ENCODE data around the gene FKBP2.

- TF ChIP-seq POLR2AphosphoS5 (IDR thresholded peaks at IDR 0.05; ENCODE audit: low read depth, low read length), result no peak
- no peak for TF ChIP-seq POLR2A (IDR thresholded peaks at IDR 0.05; ENCODE audit: low read depth, low read length)
- no peak for TF ChIP-seq PAX5 (IDR thresholded peaks at IDR 0.05; ENCODE audit: insufficient read depth, low read length, severe bottlenecking)
Observed at GRCh38 chr11:64216879-64217278, 24.0 kb upstream of the FKBP2 start.
